GM23248 (cell line): Measurements from ENCODE around the gene RAB40A.

Experiments used
- EZH2 ChIP-seq: fragments of 200-600 bp; sonication (generic); IDR thresholded peaks from 2 replicates; pipeline ENCODE4 v1.6.1; 2018; ENCODE audit warnings: antibody characterized with exemption, mild to moderate bottlenecking; ENCODE audit not compliant: insufficient read depth, poor library complexity, severe bottlenecking
- EZH2phosphoT487 ChIP-seq: fragments of 200-600 bp; sonication (generic); IDR thresholded peaks from 2 replicates; pipeline ENCODE4 v1.6.1; 2018; ENCODE audit warnings: antibody characterized with exemption, moderate library complexity, mild to moderate bottlenecking, low read depth; ENCODE audit not compliant: insufficient read depth

- TF ChIP-seq EZH2phosphoT487 (no peak), EZH2 (no peak)
Measured at GRCh38 chrX:103495786-103496185, 23.5 kb downstream of the RAB40A start.
